ENCODE data around the gene TMEM87B.
"Not testable (repeated sequence)": the region's sequence is repeated elsewhere in the genome, so short reads cannot be mapped to it uniquely, and the experiment has no call there.

The TMEM87B gene

GRCh38 chr2:112113354-112113753 lies 58.3 kb downstream of the TMEM87B start:
- in situ Hi-C loops (cut with MboI; ENCODE audit: low sequenced_read_pairs): not testable (repeated sequence)

- in situ Hi-C loops (cut with MboI; ENCODE audit: low sequenced_read_pairs): no loop called here
Observed at GRCh38 chr2:112118148-112118547, 63.1 kb downstream of the TMEM87B start.

GRCh38 chr2:112121682-112122254 lies 66.7 kb downstream of the TMEM87B start:
- in situ Hi-C loops (cut with MboI; ENCODE audit: low sequenced_read_pairs): no loop called here

- in situ Hi-C loops (cut with MboI; ENCODE audit: low sequenced_read_pairs): no loop called here
Observed at GRCh38 chr2:112129060-112129459, 74.0 kb downstream of the TMEM87B start.

- in situ Hi-C loops (cut with MboI; ENCODE audit: low sequenced_read_pairs): no loop called here
Observed at GRCh38 chr2:112133344-112133743, 78.3 kb downstream of the TMEM87B start.

GRCh38 chr2:112134120-112134519 lies 79.1 kb downstream of the TMEM87B start:
- in situ Hi-C loops (cut with MboI; ENCODE audit: low sequenced_read_pairs): no loop called here

- in situ Hi-C loops (cut with MboI; ENCODE audit: low sequenced_read_pairs): no loop called here
Observed at GRCh38 chr2:112136096-112136495, 81.0 kb downstream of the TMEM87B start.

GRCh38 chr2:112137516-112138158 lies 82.6 kb downstream of the TMEM87B start:
- in situ Hi-C loops (cut with MboI; ENCODE audit: low sequenced_read_pairs): no loop called here

GRCh38 chr2:112138159-112139032 lies 83.3 kb downstream of the TMEM87B start, which contains the start of gene FBLN7:
TSS of gene FBLN7 (plus strand) at chr2:112138385. CDS start at chr2:112138656, 271 bp downstream.
- in situ Hi-C loops (cut with MboI; ENCODE audit: low sequenced_read_pairs): no loop called here

GRCh38 chr2:112139033-112139614 lies 84.1 kb downstream of the TMEM87B start:
- in situ Hi-C loops (cut with MboI; ENCODE audit: low sequenced_read_pairs): not testable (repeated sequence)

- in situ Hi-C loops (cut with MboI; ENCODE audit: low sequenced_read_pairs): not testable (repeated sequence)
Observed at GRCh38 chr2:112139661-112140204, 84.7 kb downstream of the TMEM87B start.

GRCh38 chr2:112140205-112140802 lies 85.2 kb downstream of the TMEM87B start:
- in situ Hi-C loops (cut with MboI; ENCODE audit: low sequenced_read_pairs): no loop called here

- in situ Hi-C loops (cut with MboI; ENCODE audit: low sequenced_read_pairs): no loop called here
Observed at GRCh38 chr2:112140899-112141625, 86.0 kb downstream of the TMEM87B start.

GRCh38 chr2:112141626-112142007 lies 86.5 kb downstream of the TMEM87B start:
- in situ Hi-C loops (cut with MboI; ENCODE audit: low sequenced_read_pairs): no loop called here

GRCh38 chr2:112142525-112143078 lies 87.5 kb downstream of the TMEM87B start:
- in situ Hi-C loops (cut with MboI; ENCODE audit: low sequenced_read_pairs): no loop called here

GRCh38 chr2:112143150-112143549 lies 88.1 kb downstream of the TMEM87B start:
- in situ Hi-C loops (cut with MboI; ENCODE audit: low sequenced_read_pairs): no loop called here

- in situ Hi-C loops (cut with MboI; ENCODE audit: low sequenced_read_pairs): no loop called here
Observed at GRCh38 chr2:112144966-112145365, 89.9 kb downstream of the TMEM87B start.

- in situ Hi-C loops (cut with MboI; ENCODE audit: low sequenced_read_pairs): no loop called here
Observed at GRCh38 chr2:112147382-112148168, 92.5 kb downstream of the TMEM87B start.

- in situ Hi-C loops (cut with MboI; ENCODE audit: low sequenced_read_pairs): no loop called here
Observed at GRCh38 chr2:112148477-112148876, 93.4 kb downstream of the TMEM87B start.

Measured in HL-60/S4 treated with retinoic acid at 250 ng/mL for 4 days and 3 days (cell line).